Esophagus muscularis mucosa (tissue), 4 donors: ENCODE results near the gene QSOX2. TPM values are rescaled to one million over a fixed set of nuclear protein-coding genes. Genes with fewer than 3 reads are reported as not detected.

ENCODE experiments used
- DNase-seq: peaks from one replicate; pipeline ENCODE4 v3.0.0-alpha.2; 2017; ENCODE audit errors: extremely low spot score
- H3K27ac ChIP-seq, 4 donors: fragments of 200-600 bp; sonication (generic); replicated peaks in 1 of 4; 1 replicate in 3 of 4; 2 replicates in 1 of 4; pipeline ENCODE4 v1.5.1; 2016 to 2019; ENCODE audit warnings: mild to moderate bottlenecking in 1 of 4
- H3K27me3 ChIP-seq, 4 donors: fragments of 200-600 bp; sonication (generic); one replicate each; pipeline versions ENCODE4 v1.5.1 to v1.6.0; 2016 to 2019
- H3K36me3 ChIP-seq, 4 donors: fragments of 200-600 bp; sonication (generic); one replicate each; pipeline ENCODE4 v1.5.1; 2016 to 2019
- H3K4me1 ChIP-seq, 4 donors: fragments of 200-600 bp; sonication (generic); one replicate each; pipeline ENCODE4 v1.5.1; 2016 to 2019
- H3K4me3 ChIP-seq, 4 donors: fragments of 200-600 bp; sonication (generic); 1 replicate in 2 of 4; 2 replicates in 2 of 4; pipeline ENCODE4 v1.5.1; 2016 to 2019; ENCODE audit warnings: mild to moderate bottlenecking in 4 of 4, moderate library complexity in 1 of 4
- H3K9me3 ChIP-seq, 4 donors: fragments of 200-600 bp; sonication (generic); 1 replicate in 3 of 4; 2 replicates in 1 of 4; pipeline ENCODE4 v1.5.1; 2016 to 2019
- EP300 ChIP-seq: sonication (generic); formaldehyde crosslinking; IDR thresholded peaks from one replicate; pipeline ENCODE4 v1.6.1; 2017; ENCODE audit warnings: antibody characterized with exemption
- POLR2A ChIP-seq: fragments of 450-650 bp; IDR thresholded peaks from one replicate; pipeline ENCODE4 v1.6.1; 2017; ENCODE audit warnings: antibody characterized with exemption, moderate library complexity, mild to moderate bottlenecking, low read depth
- POLR2AphosphoS5 ChIP-seq, 2 donors: sonication (generic); formaldehyde crosslinking; IDR thresholded peaks; one replicate each; pipeline ENCODE4 v1.6.1; 2017; ENCODE audit warnings: antibody characterized with exemption in 2 of 2
- WGBS: methylation state at CpG from one replicate; pipeline ENCODE4 v1.1.5; 2018; 5-methylcytosine and 5-hydroxymethylcytosine counted together
- intact Hi-C: fragments of 100-400 bp; cut with DNase I; formaldehyde crosslinking; loops from one replicate; pipeline ENCODE4 v1.15.1; 2023
- total RNA-seq, 4 donors: library from RNA; depleted of rRNA; stranded (reverse); fragments of >200 nt; gene quantifications; one replicate each; pipeline versions ENCODE4 v1.1.0 to v1.2.1, GENCODE V29; 2016
- TF ChIP-seq, protein P1 (sequence below), 3 experiments: fragments of 200-600 bp in 2 of 3; fragments of 450-650 bp in 1 of 3; sonication (generic) in 2 of 3; IDR thresholded peaks; one replicate each; pipeline ENCODE4 v1.5.1; 2017 to 2019; ENCODE audit warnings: antibody characterized with exemption in 3 of 3, mild to moderate bottlenecking in 2 of 3, moderate library complexity in 1 of 3

QSOX2 gene
- total RNA-seq, 4 donors from 2014 or later, result 5.4 to 7.6 (median 6.3) TPM

DNA sequence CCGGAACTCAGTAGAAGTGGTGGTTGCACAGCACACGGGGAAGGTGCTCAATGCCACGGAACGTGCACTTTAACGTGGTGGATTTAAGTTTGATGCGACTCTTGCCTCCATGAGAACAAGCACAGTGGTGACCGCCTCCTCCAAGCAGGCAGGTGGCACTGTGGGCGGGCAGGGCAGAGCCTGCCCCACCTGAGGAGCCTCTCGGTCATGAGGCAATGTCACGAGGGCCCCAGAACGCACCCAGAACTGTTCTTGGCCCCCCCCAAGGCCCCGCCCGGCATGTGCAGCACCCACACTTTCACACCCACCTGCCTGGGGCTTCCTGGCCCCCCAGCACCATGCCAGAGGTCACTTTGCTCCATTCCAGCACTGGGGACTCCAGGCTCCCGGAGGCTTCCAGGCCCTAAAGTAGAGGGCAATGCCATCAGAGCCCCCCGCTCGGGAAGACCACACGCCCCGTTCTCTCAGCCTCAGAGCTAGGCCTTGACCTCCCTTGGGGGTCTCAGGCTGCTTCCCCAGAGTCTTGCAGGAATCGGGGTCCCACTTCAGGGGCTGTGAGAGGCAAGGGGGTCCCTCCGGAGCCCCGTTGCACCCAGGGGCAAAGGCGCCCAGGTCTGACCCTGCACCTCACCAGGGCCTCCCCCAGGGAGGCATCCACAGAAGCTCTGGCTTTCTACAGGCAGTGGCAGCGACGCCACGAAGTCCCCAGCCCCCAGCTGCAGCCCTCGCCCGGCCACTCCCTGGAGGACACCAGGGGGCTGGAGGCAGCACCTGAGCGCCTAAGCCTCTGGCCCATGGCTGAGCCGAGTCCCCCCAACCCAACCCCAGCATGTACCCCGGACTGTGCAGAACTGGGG is 44.3 kb upstream of the QSOX2 start:
- Histone ChIP-seq H3K4me1 (no peaks in the 10 kb centered on the region), H3K9me3 (no peaks in the 10 kb centered on the region), H3K27me3 (peaks cover 0 to 71% (median 9%) of the 10 kb centered on the region in 4 donors), H3K36me3 (no peaks in the 10 kb centered on the region), H3K27ac (no peak overlapping the region), H3K4me3 (no peak overlapping the region)
- intact Hi-C loops, result loop anchor here (10.0 kb wide), 1 partner anchor 685 kb away; no protein-coding TSS in a partner anchor
- WGBS, result 87% methylated on average over 18 of the region's 30 CpGs
- TF ChIP-seq POLR2AphosphoS5 (IDR thresholded peaks at IDR 0.05) (no peak), EP300 (no peak), POLR2A (no peak)
- TF ChIP-seq, protein P1, sequence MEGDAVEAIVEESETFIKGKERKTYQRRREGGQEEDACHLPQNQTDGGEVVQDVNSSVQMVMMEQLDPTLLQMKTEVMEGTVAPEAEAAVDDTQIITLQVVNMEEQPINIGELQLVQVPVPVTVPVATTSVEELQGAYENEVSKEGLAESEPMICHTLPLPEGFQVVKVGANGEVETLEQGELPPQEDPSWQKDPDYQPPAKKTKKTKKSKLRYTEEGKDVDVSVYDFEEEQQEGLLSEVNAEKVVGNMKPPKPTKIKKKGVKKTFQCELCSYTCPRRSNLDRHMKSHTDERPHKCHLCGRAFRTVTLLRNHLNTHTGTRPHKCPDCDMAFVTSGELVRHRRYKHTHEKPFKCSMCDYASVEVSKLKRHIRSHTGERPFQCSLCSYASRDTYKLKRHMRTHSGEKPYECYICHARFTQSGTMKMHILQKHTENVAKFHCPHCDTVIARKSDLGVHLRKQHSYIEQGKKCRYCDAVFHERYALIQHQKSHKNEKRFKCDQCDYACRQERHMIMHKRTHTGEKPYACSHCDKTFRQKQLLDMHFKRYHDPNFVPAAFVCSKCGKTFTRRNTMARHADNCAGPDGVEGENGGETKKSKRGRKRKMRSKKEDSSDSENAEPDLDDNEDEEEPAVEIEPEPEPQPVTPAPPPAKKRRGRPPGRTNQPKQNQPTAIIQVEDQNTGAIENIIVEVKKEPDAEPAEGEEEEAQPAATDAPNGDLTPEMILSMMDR (IDR thresholded peaks at IDR 0.05), result no peak
- no peak for DNase-seq

DNA sequence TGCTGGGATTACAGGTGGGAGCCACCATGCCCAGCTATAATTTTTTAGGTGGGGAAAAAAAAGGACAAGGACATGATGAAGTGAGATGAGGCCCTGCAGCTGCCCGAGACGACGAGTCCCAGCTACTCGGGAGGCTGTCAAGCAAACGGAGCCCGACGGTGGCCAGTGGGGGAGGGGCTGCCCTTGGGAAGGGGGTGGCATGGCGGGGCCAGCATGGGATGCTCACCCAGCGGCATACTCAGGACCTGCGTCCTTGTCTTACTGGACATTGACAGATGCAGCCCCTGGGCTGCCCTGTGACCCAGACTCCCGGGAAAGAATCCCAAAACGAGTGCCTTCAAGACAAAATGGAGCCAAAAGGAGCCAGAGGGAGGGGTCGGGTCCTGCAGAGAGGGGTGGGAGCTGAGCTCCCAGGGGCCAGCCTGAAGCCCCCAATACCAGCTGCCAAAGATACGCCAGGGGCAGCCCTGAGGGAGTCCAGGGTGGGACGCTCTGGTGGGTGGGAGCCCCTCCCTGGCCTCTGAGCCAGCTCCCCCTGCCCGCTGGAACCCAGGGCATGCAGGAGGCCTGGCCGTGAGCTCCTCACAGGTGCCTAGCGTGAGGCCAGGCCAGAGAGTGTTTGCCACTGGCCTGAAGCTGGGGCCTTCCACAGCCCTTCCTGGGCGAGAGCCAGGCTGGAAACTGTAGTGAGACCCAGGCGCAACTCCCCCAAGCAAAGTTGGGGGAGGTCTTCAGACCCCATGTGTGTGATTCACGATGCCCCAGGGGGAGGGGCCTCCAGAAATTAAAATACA is 42.5 kb upstream of the QSOX2 start:
- intact Hi-C loops, result loop anchor here (10.0 kb wide), 1 partner anchor 683 kb away; no protein-coding TSS in a partner anchor
- DNase-seq, result no peak
- WGBS, result 49% methylated on average over 15 of the region's 21 CpGs
- peaks cover 0 to 83% (median 9%) of the 10 kb centered on the region in 4 donors for H3K27me3 ChIP-seq
- peaks cover 5 to 8% (median 7%) of the 10 kb centered on the region in 4 donors for H3K4me1 ChIP-seq
- no peaks in the 10 kb centered on the region for H3K9me3 ChIP-seq
- no peaks in the 10 kb centered on the region for H3K36me3 ChIP-seq
- no peak overlapping the region for H3K4me3 ChIP-seq
- H3K27ac ChIP-seq, result no peak overlapping the region
- TF ChIP-seq, protein P1 (IDR thresholded peaks at IDR 0.05), result no peak
- TF ChIP-seq POLR2AphosphoS5 (IDR thresholded peaks at IDR 0.05), result no peak
- no peak for TF ChIP-seq POLR2A
- no peak for TF ChIP-seq EP300

DNA sequence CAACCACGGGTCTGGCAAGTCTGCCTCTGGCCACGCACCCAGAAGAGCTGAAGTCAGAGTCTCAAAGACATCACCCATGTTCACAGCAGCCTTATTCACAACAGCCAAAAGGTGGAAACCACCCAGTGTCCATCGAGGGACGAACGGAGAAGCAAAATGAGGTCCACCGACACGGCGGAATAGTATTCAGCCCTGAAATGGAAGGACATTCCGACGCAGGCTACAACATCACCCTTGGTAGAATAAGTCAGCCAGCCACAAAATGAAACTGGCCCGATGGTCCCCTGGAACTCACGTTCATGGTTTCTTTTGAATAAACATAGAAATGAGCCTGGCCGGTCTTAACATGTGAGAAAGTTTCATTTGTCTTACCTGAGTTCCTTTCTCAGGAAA is 41.4 kb upstream of the QSOX2 start:
- no peaks in the 10 kb centered on the region for H3K9me3 ChIP-seq
- WGBS, result 87% methylated on average over 13 of the region's 13 CpGs
- H3K27ac ChIP-seq, result no peak overlapping the region
- no peaks in the 10 kb centered on the region for H3K36me3 ChIP-seq
- peaks cover 5 to 10% (median 9%) of the 10 kb centered on the region in 4 donors for H3K4me1 ChIP-seq
- H3K4me3 ChIP-seq, result no peak overlapping the region
- H3K27me3 ChIP-seq, result peaks cover 0 to 93% (median 9%) of the 10 kb centered on the region in 4 donors
- DNase-seq, result no peak
- intact Hi-C loops, result loop anchor here (10.0 kb wide), 1 partner anchor 682 kb away; no protein-coding TSS in a partner anchor
- TF ChIP-seq, protein P1 (IDR thresholded peaks at IDR 0.05), result no peak
- TF ChIP-seq EP300, result no peak
- TF ChIP-seq POLR2A, result no peak
- TF ChIP-seq POLR2AphosphoS5 (IDR thresholded peaks at IDR 0.05), result no peak

DNA sequence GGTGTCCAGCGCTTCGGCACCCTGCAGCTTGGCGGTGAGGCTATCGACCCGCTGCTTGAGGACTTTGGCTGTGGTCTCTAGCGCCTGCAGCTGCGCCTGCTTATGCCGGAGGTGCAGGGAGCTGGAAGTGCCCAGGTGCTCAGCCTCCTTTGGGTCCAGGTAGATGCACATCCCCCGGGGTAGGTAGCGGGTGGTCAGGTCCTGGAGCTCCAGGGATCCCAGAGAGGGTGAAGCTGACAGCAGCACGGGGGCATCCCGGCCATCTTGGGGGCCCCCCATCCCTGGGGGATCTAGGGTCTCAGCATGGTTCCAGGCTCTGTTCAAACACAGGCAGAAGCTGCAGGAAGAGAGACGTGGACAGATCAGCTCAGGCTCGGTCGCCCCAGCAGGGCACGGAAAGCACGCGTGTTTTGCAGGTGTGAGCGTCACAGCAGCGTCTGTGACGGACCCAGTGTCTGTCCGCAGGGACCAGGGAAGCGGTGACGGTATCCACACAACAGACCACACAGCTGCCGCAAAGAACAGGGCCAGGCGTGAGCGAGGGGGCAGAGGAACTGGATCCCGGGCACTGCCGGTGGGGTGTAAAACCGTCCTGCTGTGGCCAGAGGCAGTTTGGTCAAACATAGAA is 40.9 kb upstream of the QSOX2 start:
- no peaks in the 10 kb centered on the region for H3K9me3 ChIP-seq
- H3K4me1 ChIP-seq, result peaks cover 5 to 10% (median 9%) of the 10 kb centered on the region in 4 donors
- no peak overlapping the region for H3K4me3 ChIP-seq
- no peak for TF ChIP-seq POLR2A
- TF ChIP-seq EP300, result no peak
- TF ChIP-seq POLR2AphosphoS5 (IDR thresholded peaks at IDR 0.05), result no peak
- TF ChIP-seq, protein P1 (IDR thresholded peaks at IDR 0.05), result no peak
- DNase-seq, result no peak
- intact Hi-C loops, result loop anchor here (10.0 kb wide), 1 partner anchor 682 kb away; no protein-coding TSS in a partner anchor
- no peak overlapping the region for H3K27ac ChIP-seq
- H3K36me3 ChIP-seq, result no peaks in the 10 kb centered on the region
- 93% methylated on average over 20 of the region's 30 CpGs for WGBS
- H3K27me3 ChIP-seq, result peaks cover 0 to 93% (median 9%) of the 10 kb centered on the region in 4 donors
